ENCODE measurements around the gene DNLZ.
"Not testable (repeated sequence)": the region's sequence is repeated elsewhere in the genome, so short reads cannot be mapped to it uniquely, and the experiment has no call there.

Gene DNLZ

GRCh38 chr9:136324501-136325300, 38.8 kb downstream of the DNLZ start:
- no peak for FAIRE-seq
- no peak for DNase-seq (ENCODE audit: extremely low spot score, insufficient read length, low read depth)

- FAIRE-seq (no peak), DNase-seq (ENCODE audit: extremely low spot score, insufficient read length, low read depth) (no peak)
Measured at GRCh38 chr9:136323371-136323789, 40.2 kb downstream of the DNLZ start.

DNA sequence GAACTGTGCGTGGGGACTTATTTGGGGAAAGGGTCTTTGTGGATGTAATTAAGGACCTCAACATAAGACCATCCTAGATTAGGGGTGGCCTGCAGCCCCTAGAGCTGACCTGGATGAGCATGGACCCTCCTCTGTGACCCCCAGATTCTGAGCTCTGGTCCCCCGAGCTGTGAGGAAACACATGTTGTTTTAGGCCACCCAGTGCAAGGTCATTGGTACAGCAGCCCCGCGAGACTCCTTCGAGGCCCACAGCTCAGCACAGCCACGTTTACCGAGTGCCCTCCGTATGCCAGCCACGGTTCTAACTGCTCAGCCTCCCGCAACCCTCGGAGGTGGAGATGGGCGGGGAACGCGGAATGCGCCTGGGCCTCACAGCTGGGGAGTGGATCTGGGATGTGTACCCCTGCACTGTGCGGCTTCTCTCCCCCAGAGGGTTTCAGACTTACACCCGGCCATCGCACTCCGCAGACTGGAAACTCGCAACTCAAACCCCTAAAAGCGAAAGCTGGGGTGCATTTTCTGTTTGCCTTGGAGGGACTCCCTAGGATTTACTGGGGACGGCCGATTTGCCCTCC, 40.7 kb downstream of the DNLZ start:
- FAIRE-seq, result no peak
- no peak for DNase-seq (ENCODE audit: extremely low spot score, insufficient read length, low read depth)

- no peak for FAIRE-seq
- no peak for DNase-seq (ENCODE audit: extremely low spot score, insufficient read length, low read depth)
Measured at GRCh38 chr9:136321561-136321960, 42.0 kb downstream of the DNLZ start.

GRCh38 chr9:136320972-136321371, 42.6 kb downstream of the DNLZ start:
- DNase-seq (ENCODE audit: extremely low spot score, insufficient read length, low read depth); FAIRE-seq: not testable (repeated sequence)

GRCh38 chr9:136319955-136320354, 43.6 kb downstream of the DNLZ start:
- FAIRE-seq; DNase-seq (ENCODE audit: extremely low spot score, insufficient read length, low read depth): not testable (repeated sequence)

GRCh38 chr9:136319244-136319643, 44.3 kb downstream of the DNLZ start:
- FAIRE-seq; DNase-seq (ENCODE audit: extremely low spot score, insufficient read length, low read depth): not testable (repeated sequence)

- no peak for DNase-seq (ENCODE audit: extremely low spot score, insufficient read length, low read depth)
- FAIRE-seq, result no peak
Measured at GRCh38 chr9:136318776-136319241, 44.7 kb downstream of the DNLZ start.

DNA sequence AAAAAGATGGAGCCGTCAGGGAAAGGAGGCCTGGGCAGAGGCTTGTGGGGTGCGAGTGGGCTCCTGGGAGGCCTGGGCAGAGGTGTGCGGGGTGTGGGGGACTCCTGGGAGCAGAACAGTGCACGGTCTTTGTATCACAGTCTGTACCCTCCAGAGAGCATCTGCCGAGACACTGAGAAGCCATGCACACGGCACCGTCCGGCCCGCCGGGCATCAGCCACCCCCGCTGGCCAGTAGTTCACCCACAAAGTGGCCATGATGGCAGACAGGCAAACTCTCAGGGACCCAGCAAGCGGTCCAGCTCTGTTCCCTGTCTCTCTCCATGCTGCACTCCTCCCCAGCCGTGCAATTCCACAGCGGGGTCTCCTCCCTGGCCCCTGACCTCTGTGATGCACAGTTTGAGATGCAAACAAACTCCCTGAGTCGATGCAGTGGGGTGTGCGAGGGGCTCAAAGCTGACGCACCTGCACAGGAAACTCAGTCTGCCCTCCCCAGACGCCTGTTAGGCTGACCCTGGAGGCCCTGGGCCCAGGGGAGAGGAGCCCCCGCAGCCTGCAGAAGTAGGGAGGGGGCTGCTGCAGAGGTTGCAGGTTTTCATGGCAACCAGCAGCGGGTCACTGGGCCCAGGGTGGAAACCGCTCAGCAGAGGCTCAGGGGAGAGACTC, 45.3 kb downstream of the DNLZ start:
- DNase-seq (ENCODE audit: extremely low spot score, insufficient read length, low read depth), result no peak
- FAIRE-seq, result no peak

- DNase-seq (ENCODE audit: extremely low spot score, insufficient read length, low read depth) (no peak), FAIRE-seq (no peak)
Measured at GRCh38 chr9:136317695-136318094, 45.8 kb downstream of the DNLZ start.

DNA sequence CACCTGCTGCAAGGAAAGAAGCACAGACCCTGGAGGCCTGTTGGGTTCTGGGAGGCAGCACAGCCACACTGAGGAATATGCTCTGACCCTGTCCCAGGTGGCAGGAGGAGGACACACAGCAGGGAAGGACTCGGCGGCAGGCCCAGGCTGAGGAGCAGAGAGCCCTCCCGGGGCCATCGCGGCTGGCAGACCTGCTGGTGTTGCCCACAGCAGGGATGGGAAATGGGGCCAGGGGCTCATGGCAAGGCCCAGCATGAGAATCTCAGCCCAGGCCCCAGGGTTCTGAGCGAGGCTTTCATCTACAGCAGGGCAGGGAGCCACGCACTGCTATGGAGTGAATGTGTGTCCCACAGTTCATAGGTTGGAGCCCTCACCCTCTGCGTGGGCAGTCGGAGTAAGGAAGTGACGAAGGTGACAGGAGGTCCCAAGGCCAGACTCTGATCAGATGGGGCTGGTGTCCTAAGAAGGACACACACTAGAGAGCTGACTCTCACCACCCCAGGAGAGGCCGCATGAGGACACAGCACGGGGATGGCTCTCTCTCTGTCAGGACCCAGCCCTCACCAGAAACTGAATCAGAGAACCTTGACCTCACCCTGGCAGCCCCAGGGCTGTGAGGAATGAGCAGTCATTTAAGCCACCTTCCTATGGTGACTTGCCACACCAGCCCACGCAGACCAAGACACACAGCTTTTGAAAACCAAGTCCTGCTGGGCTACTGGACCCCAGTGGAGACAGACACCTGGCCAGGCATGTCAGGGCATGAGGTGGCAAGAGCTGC, 46.5 kb downstream of the DNLZ start:
- FAIRE-seq (no peak), DNase-seq (ENCODE audit: extremely low spot score, insufficient read length, low read depth) (no peak)

- DNase-seq (ENCODE audit: extremely low spot score, insufficient read length, low read depth) (no peak), FAIRE-seq (no peak)
Measured at GRCh38 chr9:136316271-136316751, 47.2 kb downstream of the DNLZ start.

GRCh38 chr9:136314944-136315343, 48.6 kb downstream of the DNLZ start:
- no peak for DNase-seq (ENCODE audit: extremely low spot score, insufficient read length, low read depth)
- no peak for FAIRE-seq

- FAIRE-seq (no peak), DNase-seq (ENCODE audit: extremely low spot score, insufficient read length, low read depth) (no peak)
Measured at GRCh38 chr9:136314056-136314416, 49.5 kb downstream of the DNLZ start.

DNA sequence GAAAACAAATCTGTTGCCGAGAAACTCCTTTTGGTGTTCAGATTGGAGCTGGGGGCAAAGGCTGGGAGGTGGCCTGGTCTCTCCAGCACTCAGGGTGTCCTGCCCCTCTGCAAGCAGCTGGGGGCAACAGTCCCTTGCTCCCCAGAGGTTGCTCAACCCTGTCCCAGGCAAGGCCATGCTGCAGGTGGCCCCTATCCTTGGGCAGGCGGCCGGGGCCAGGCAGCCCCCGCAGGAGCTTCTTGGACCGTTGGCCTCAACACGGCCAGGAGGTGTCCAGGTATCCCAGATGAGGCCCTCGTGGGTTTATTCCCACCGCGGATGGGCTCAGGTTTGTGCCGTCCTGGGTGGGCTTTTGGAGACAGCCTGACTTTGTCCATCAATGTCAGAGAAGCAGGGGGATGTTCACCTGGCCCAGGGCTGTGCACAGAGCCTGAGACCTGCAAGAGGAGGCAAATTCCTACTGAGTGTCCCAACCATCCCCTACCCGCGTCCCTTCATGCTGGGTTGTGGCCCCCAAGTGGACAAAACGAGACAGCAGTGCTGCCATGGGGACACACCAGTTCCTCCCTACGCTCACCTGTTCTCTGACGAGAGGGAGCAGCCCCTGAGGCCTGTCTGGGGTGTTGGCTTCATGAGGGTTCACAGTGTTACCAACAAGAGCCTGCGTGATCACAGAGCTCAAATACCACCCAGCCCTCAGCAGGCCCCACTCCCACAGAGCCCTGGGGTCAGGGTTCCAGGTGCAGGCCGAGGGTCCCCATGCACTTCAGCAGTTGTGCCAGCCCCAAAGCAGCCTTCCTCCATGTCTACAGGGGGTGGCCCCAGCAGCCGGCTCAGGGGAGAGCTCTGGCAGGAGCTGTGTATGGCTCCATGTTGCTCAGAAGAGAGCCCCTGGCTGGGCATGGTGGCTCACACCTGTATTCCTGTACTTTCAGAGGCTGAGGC, 50.2 kb downstream of the DNLZ start:
- no peak for DNase-seq (ENCODE audit: extremely low spot score, insufficient read length, low read depth)
- no peak for FAIRE-seq

DNA sequence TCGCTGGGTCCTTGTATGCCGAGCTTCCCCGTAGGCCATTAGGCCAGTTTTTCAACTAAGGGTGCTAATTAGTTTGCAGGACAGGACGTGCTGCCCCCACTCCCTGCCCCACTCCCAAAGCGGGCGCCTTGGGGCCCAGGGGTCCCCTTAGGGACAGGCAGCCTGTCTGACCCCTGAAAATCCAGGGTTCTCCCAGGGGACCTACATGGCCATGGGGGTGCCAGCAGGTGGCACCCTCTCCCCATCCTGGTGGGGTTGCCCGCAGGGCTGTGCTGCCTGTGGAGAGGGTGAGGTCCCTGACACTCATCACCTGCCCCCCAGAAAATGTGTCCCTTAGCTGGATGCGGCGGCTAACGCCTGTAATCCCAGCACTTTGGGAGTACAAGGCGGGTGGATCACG, 51.1 kb downstream of the DNLZ start:
- FAIRE-seq, result no peak
- DNase-seq (ENCODE audit: extremely low spot score, insufficient read length, low read depth), result no peak

DNA sequence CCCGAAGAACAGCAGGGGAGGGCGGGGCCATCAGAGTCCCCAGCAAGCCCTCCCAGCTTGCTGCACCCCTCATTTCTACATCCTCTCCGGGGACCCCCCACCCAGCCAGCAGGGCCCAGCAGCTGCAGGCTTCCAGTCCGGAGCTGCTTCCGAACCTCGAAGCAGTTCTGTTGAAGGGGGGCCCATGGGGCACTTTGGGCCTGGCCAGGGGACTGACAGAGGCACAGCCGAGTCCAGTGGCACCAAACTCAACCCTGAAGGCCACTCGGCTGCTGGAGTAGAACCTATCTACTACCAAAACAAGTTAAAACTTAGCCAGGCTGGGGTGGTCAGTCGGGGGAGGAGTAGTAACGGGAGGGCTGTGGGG, 51.6 kb downstream of the DNLZ start:
- FAIRE-seq (no peak), DNase-seq (ENCODE audit: extremely low spot score, insufficient read length, low read depth) (no peak)

DNA sequence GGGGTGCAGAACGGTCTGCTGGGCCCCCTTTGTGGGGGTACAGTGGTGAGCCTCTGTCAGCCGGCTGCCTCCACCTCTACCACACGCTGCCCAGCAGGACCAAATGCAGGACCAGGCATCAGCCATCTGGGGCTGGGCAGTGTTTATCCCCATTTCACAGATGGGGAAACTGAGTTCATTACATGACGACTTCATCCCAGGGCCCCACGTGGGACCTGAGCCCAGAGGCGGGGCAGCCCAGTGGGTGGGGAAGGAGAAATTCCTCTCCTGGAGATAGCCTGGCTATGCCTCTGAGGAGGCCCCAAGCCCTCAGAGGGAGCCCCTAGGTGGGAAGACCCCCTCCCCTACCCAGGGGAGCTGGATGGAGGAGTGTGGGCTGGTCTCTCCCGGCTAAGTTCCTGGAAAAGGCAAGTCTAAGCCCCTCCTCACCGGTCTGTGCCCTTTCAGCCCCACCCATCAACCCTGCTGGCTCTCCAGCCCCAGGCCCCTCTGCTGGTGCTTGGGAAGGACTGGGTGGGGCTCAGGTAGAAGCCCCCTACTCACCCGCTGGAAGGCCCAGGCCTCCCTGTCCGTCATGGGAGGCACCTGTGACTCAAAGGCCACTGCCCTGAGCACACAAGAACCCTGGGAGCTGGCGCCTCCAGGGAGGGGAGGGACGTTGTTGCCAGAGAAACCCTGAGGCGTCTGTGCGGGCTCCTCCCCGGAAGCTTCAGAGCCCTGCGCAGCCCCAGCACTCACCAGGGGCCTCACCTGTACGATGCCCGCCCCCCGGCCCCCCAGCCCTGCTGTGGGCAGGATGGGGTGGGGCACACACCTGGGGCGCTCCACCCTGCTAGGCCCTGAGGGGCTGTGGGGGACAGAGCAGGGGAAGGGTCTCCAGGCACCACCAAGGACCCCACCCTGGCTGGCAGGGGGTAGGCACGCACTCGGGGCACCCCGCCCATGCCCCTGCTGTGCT, 52.2 kb downstream of the DNLZ start:
- FAIRE-seq (no peak), DNase-seq (ENCODE audit: extremely low spot score, insufficient read length, low read depth) (no peak)
